Psoas muscle (tissue), 8 donors: ENCODE measurements around the gene TCP1. TPM values are rescaled to one million over a fixed set of nuclear protein-coding genes. Genes with fewer than 3 reads are reported as not detected.

Experiments
- ATAC-seq, 4 donors: fragments of 200-7000 bp; cut with Tn5 transposase; one replicate each; pipeline ENCODE4 v1.9.1; 2020; ENCODE audit warnings: moderate library complexity in 3 of 4, mild to moderate bottlenecking in 2 of 4
- DNase-seq, 2 donors: peaks; one replicate each; pipeline ENCODE4 v3.0.0-alpha.2; 2020
- H3K27ac ChIP-seq: fragments of 200-600 bp; one replicate; pipeline ENCODE4 v1.8.0; 2022
- H3K27me3 ChIP-seq, 3 donors: fragments of 200-600 bp in 1 of 3; one replicate each; pipeline versions ENCODE4 v1.6.1 to v1.8.0; 2013 to 2022; ENCODE audit warnings: low read length in 2 of 3, mild to moderate bottlenecking in 2 of 3, moderate library complexity in 1 of 3; ENCODE audit not compliant: insufficient read depth in 3 of 3
- H3K36me3 ChIP-seq, 2 donors: fragments of 200-600 bp in 1 of 2; one replicate each; pipeline versions ENCODE4 v1.6.1 to v1.8.0; 2013 to 2022; ENCODE audit warnings: low read depth in 1 of 2, mild to moderate bottlenecking in 1 of 2, moderate library complexity in 1 of 2; ENCODE audit not compliant: insufficient read depth in 1 of 2
- H3K4me1 ChIP-seq: fragments of 200-600 bp; one replicate; pipeline ENCODE4 v1.8.0; 2022
- H3K4me3 ChIP-seq: fragments of 200-600 bp; one replicate; pipeline ENCODE4 v1.8.0; 2022; ENCODE audit warnings: mild to moderate bottlenecking
- H3K9me3 ChIP-seq: fragments of 200-600 bp; one replicate; pipeline ENCODE4 v1.8.0; 2022
- CTCF ChIP-seq: fragments of 200-600 bp; IDR thresholded peaks from one replicate; pipeline ENCODE4 v1.8.0; 2022; ENCODE audit warnings: antibody characterized with exemption
- WGBS, 3 donors: extraction: QIAGEN DNeasy Blood & Tissue Kit; methylation state at CpG; one replicate each; pipeline versions ENCODE4 v1.1.6 to v1.1.7; 2013; 5-methylcytosine and 5-hydroxymethylcytosine counted together
- intact Hi-C, 2 donors: fragments of 100-400 bp; cut with DNase I; formaldehyde crosslinking; loops; one replicate each; pipeline versions ENCODE4 v1.11.0 to v1.14.2; 2022
- polyA plus RNA-seq, 3 donors: library from polyadenylated mRNA; stranded (reverse); fragments of 200-250 nt; gene quantifications; one replicate each; pipeline ENCODE4 v1.2.3, GENCODE V29; 2013
- total RNA-seq, 4 donors: library from RNA; stranded (reverse); fragmentation: NEBNext Ultra II Directional in 2 of 4; extraction: Animal tissue kit (Norgen Biotek cat#: 25700) in 2 of 4; gene quantifications; one replicate each; pipeline versions ENCODE4 v1.2.1 to v1.2.4, GENCODE V29; 2021 to 2023
- donor health status: healthy with polysubstance abuse.
- donor health status: DM: no; HTN: no; CAD: no; lungs with moderate emphysema.
- donor health status: Bipolar disorder and iron deficiency.
- donor health status: healthy.
- donor health status: DM: yes; HTN: yes; CAD: no.
- donor health status: DM: no; HTN: no; CAD: no.
- donor health status: DM: no; HTN: no; CAD: no.
- donor health status: DM: yes; HTN: yes; CAD: no.

The TCP1 gene
- total and polyA plus RNA-seq, 7 donors = 153 to 307 (median 215) TPM

GRCh38 chr6:159833997-159834603, 44.7 kb upstream of the TCP1 start:
- H3K36me3 ChIP-seq = no peaks in the 10 kb centered on the region
- H3K27ac ChIP-seq = no peak overlapping the region
- DNase-seq (no peak), ATAC-seq (no peak)
- WGBS, 3 donors = 90 to 94% (median 90%) methylated on average over 5 of the region's 5 CpGs
- H3K9me3 ChIP-seq = no peaks in the 10 kb centered on the region
- no peaks in the 10 kb centered on the region for H3K27me3 ChIP-seq
- no peaks in the 10 kb centered on the region for H3K4me1 ChIP-seq
- no peak overlapping the region for H3K4me3 ChIP-seq
- intact Hi-C loops = no loop called here
- no peak for TF ChIP-seq CTCF

GRCh38 chr6:159833556-159833955, 44.2 kb upstream of the TCP1 start:
- H3K27ac ChIP-seq = no peak overlapping the region
- 48 to 68% (median 64%) methylated on average over 2 of the region's 2 CpGs for WGBS, 3 donors
- no peaks in the 10 kb centered on the region for H3K36me3 ChIP-seq
- DNase-seq (no peak), ATAC-seq (no peak)
- no peaks in the 10 kb centered on the region for H3K9me3 ChIP-seq
- H3K4me1 ChIP-seq = no peaks in the 10 kb centered on the region
- H3K27me3 ChIP-seq = no peaks in the 10 kb centered on the region
- H3K4me3 ChIP-seq = no peak overlapping the region
- TF ChIP-seq CTCF = no peak
- intact Hi-C loops = no loop called here

- Histone ChIP-seq H3K36me3 (no peaks in the 10 kb centered on the region), H3K4me1 (peaks cover 2% of the 10 kb centered on the region), H3K27me3 (no peaks in the 10 kb centered on the region), H3K4me3 (no peak overlapping the region), H3K9me3 (no peaks in the 10 kb centered on the region), H3K27ac (no peak overlapping the region)
- WGBS, 3 donors = 72 to 76% (median 75%) methylated on average over 4 of the region's 4 CpGs
- no peak for TF ChIP-seq CTCF
- DNase-seq (no peak), ATAC-seq (no peak)
- intact Hi-C loops = no loop called here
Observed at GRCh38 chr6:159832946-159833345, 43.5 kb upstream of the TCP1 start.

- TF ChIP-seq CTCF = no peak
- Histone ChIP-seq H3K27ac (no peak overlapping the region), H3K4me1 (peaks cover 7% of the 10 kb centered on the region), H3K27me3 (no peaks in the 10 kb centered on the region), H3K4me3 (no peak overlapping the region), H3K36me3 (no peaks in the 10 kb centered on the region), H3K9me3 (no peaks in the 10 kb centered on the region)
- intact Hi-C loops = no loop called here
- DNase-seq = no peak
- 77 to 85% (median 84%) methylated on average over 4 of the region's 4 CpGs for WGBS, 3 donors
- no peak for ATAC-seq
Observed at GRCh38 chr6:159831373-159831679, 41.9 kb upstream of the TCP1 start.
